Keratinocyte (primary cell): ENCODE results near the gene KASH5. TPM values are rescaled to one million over a fixed set of nuclear protein-coding genes. Genes with fewer than 3 reads are reported as not detected.

ENCODE experiments used
- DNase-seq: peaks from one replicate; pipeline ENCODE4 v3.0.0-alpha.2; 2011; ENCODE audit warnings: low read depth, missing footprints, low spot score
- FAIRE-seq: peaks from 2 replicates; lab custom pipeline; 2011; peaks lifted over from hg19 to GRCh38; lab: Jason Lieb, UNC
- H2AFZ ChIP-seq: 2 replicates; pipeline ENCODE4 v1.6.0; 2012; ENCODE audit warnings: low read length, control low read depth, inconsistent platforms; ENCODE audit not compliant: control insufficient read depth
- H3K27ac ChIP-seq: 2 replicates; pipeline ENCODE4 v1.5.1; 2011; ENCODE audit warnings: low read length; ENCODE audit not compliant: control insufficient read depth, insufficient read depth
- H3K27me3 ChIP-seq: 3 replicates; pipeline ENCODE4 v1.6.0; 2011; ENCODE audit warnings: low read length; ENCODE audit not compliant: control insufficient read depth, insufficient read depth; ENCODE audit errors: extremely low read depth
- H3K36me3 ChIP-seq, 2 experiments: 2 replicates in 1 of 2; 3 replicates in 1 of 2; pipeline ENCODE4 v1.5.1; 2011; ENCODE audit warnings: low read length in 2 of 2, mild to moderate bottlenecking in 1 of 2; ENCODE audit not compliant: control insufficient read depth in 2 of 2, insufficient read depth in 2 of 2; ENCODE audit errors: extremely low read depth in 1 of 2
- H3K4me1 ChIP-seq: 3 replicates; pipeline ENCODE4 v1.5.1; 2011; ENCODE audit warnings: low read length; ENCODE audit not compliant: control insufficient read depth, insufficient read depth; ENCODE audit errors: extremely low read depth
- H3K4me2 ChIP-seq: 3 replicates; pipeline ENCODE4 v1.6.0; 2011; ENCODE audit warnings: low read depth, low read length; ENCODE audit not compliant: control insufficient read depth, insufficient read depth; ENCODE audit errors: extremely low read depth
- H3K4me3 ChIP-seq, 3 experiments: fragments of 200-600 bp in 1 of 3; sonication (generic) in 1 of 3; 2 replicates in 2 of 3; 3 replicates in 1 of 3; pipeline ENCODE4 v1.5.1; 2011 to 2016; ENCODE audit warnings: low read length in 3 of 3, mild to moderate bottlenecking in 3 of 3, control low read depth in 2 of 3, inconsistent platforms in 1 of 3, low read depth in 1 of 3, mixed read lengths in 1 of 3, mixed run types in 1 of 3, moderate library complexity in 1 of 3; ENCODE audit not compliant: control insufficient read depth in 2 of 3, insufficient read depth in 2 of 3; ENCODE audit errors: extremely low read depth in 1 of 3
- H3K79me2 ChIP-seq: 2 replicates; pipeline ENCODE4 v1.6.0; 2012; ENCODE audit warnings: low read length; ENCODE audit not compliant: control insufficient read depth, insufficient read depth
- H3K9ac ChIP-seq: 3 replicates; pipeline ENCODE4 v1.6.0; 2011; ENCODE audit warnings: low read length; ENCODE audit not compliant: control insufficient read depth, insufficient read depth; ENCODE audit errors: extremely low read depth
- H3K9me1 ChIP-seq: 3 replicates; pipeline ENCODE4 v1.6.0; 2011; ENCODE audit warnings: low read length; ENCODE audit not compliant: control insufficient read depth, insufficient read depth; ENCODE audit errors: extremely low read depth
- H3K9me3 ChIP-seq: 2 replicates; pipeline ENCODE4 v1.5.1; 2012; ENCODE audit warnings: low read depth, low read length; ENCODE audit not compliant: control insufficient read depth
- H4K20me1 ChIP-seq: 3 replicates; pipeline ENCODE4 v1.6.0; 2011; ENCODE audit warnings: low read length; ENCODE audit not compliant: control insufficient read depth, insufficient read depth; ENCODE audit errors: extremely low read depth
- EZH2 ChIP-seq: IDR thresholded peaks from one replicate; pipeline ENCODE4 v1.6.1; 2012; ENCODE audit warnings: inconsistent platforms, mild to moderate bottlenecking, low read length, moderate library complexity
- dilution Hi-C: fragments of 300-500 bp; cut with MboI; formaldehyde crosslinking; loops from one replicate; pipeline ENCODE4 v1.7.0; 2020; ENCODE audit warnings: low sequenced_read_pairs; ENCODE audit not compliant: extremely low pct_ligation_motif_present
- polyA plus RNA-seq, 5 experiments: library from polyadenylated mRNA; depleted of rRNA in 3 of 5; stranded (reverse) in 3 of 5; stranded (forward) in 1 of 5; unstranded in 1 of 5; fragments of >200 nt; gene quantifications; 1 replicate in 1 of 5; 2 replicates in 3 of 5; 3 replicates in 1 of 5; pipeline versions ENCODE4 v1.2.1 to v1.2.3, GENCODE V29; 2011 to 2012; ENCODE audit warnings: missing spikeins in 2 of 5, low read depth in 1 of 5, low replicate concordance in 1 of 5
- TF ChIP-seq, protein P1 (sequence below), 3 experiments: IDR thresholded peaks in 1 of 3; conservative IDR thresholded peaks in 1 of 3; optimal IDR thresholded peaks in 1 of 3; 2 replicates in 2 of 3; 3 replicates in 1 of 3; pipeline versions ENCODE3 to v1.5.1; 2011; ENCODE audit warnings: low read length in 3 of 3, mild to moderate bottlenecking in 3 of 3, moderate library complexity in 2 of 3, control low read depth in 1 of 3, inconsistent platforms in 1 of 3; ENCODE audit not compliant: insufficient read depth in 2 of 3; ENCODE audit errors: extremely low read depth in 1 of 3

KASH5 gene
- polyA plus RNA-seq, 1 donor (not counting 4 experiments of a cell fraction or from before 2014, with no cell fraction given), result not detected

DNA sequence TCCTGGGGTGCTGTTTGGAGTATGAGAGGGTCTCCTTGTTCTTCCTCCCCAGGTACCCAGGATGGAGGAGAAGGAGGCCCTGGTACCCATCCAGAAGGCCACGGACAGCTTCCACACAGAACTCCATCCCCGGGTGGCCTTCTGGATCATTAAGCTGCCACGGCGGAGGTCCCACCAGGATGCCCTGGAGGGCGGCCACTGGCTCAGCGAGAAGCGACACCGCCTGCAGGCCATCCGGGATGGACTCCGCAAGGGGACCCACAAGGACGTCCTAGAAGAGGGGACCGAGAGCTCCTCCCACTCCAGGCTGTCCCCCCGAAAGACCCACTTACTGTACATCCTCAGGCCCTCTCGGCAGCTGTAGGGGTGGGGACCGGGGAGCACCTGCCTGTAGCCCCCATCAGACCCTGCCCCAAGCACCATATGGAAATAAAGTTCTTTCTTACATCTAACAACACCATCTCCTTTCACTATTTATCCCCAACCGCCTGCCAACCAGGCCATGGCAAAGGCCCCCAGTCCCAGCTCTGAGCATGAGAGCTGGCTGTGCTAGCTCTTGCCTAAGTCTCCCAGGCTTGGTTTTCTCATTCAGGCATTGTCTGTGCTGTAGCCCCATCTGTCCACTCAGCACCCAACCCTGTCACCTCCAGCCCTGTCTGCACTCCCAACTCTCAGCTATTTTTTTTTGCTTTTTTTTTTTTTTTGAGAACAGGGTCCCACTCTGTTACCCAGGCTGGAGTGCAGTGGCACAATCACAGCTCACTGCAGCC lies 13.2 kb upstream of the KASH5 start:
- FAIRE-seq (no peak), DNase-seq (no peak)
- TF ChIP-seq EZH2, result no peak
- TF ChIP-seq, protein P1, sequence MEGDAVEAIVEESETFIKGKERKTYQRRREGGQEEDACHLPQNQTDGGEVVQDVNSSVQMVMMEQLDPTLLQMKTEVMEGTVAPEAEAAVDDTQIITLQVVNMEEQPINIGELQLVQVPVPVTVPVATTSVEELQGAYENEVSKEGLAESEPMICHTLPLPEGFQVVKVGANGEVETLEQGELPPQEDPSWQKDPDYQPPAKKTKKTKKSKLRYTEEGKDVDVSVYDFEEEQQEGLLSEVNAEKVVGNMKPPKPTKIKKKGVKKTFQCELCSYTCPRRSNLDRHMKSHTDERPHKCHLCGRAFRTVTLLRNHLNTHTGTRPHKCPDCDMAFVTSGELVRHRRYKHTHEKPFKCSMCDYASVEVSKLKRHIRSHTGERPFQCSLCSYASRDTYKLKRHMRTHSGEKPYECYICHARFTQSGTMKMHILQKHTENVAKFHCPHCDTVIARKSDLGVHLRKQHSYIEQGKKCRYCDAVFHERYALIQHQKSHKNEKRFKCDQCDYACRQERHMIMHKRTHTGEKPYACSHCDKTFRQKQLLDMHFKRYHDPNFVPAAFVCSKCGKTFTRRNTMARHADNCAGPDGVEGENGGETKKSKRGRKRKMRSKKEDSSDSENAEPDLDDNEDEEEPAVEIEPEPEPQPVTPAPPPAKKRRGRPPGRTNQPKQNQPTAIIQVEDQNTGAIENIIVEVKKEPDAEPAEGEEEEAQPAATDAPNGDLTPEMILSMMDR (optimal IDR thresholded peaks at IDR 0.05 in 1 of 3, IDR thresholded peaks at IDR 0.05 in 1 of 3, conservative IDR thresholded peaks at IDR 0.05 in 1 of 3; ENCODE audit: extremely low read depth in 1 of 3, insufficient read depth in 2 of 3, low read length in 3 of 3), result no peak
- dilution Hi-C loops, result no loop called here
- Histone ChIP-seq H3K36me3 (no peaks in the 10 kb centered on the region), H3K4me1 (no peaks in the 10 kb centered on the region), H3K4me3 (no peak overlapping the region), H3K9ac (no peak overlapping the region), H2AFZ (no peak overlapping the region), H3K27ac (no peak overlapping the region), H3K79me2 (no peaks in the 10 kb centered on the region), H3K9me1 (no peaks in the 10 kb centered on the region), H3K9me3 (no peaks in the 10 kb centered on the region), H4K20me1 (no peaks in the 10 kb centered on the region), H3K4me2 (no peak overlapping the region), H3K27me3 (no peaks in the 10 kb centered on the region)

DNA sequence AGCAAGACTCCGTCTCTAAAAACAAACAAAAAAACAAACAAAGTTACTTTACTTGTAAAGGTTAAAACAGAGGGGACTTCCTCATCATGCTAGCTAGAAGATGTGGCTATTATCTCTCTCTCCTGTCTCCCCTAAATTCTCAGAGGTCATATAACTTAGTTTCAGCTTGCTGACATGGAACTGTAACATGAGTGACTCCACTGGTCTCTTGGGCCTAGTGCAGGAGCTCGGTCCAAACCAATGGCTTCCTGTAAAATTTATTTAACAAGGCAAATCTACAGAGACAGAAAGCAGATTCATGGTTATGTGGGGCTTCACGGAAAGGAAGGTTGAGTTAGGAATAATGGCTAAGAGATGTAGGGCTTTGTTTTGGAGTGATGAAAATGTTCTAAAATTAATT lies 9.5 kb upstream of the KASH5 start:
- Histone ChIP-seq H3K27ac (no peak overlapping the region), H3K9me3 (no peaks in the 10 kb centered on the region), H3K9ac (no peak overlapping the region), H3K9me1 (no peaks in the 10 kb centered on the region), H4K20me1 (no peaks in the 10 kb centered on the region), H3K4me1 (no peaks in the 10 kb centered on the region), H3K4me3 (no peak overlapping the region), H3K4me2 (no peak overlapping the region), H2AFZ (no peak overlapping the region), H3K36me3 (no peaks in the 10 kb centered on the region), H3K27me3 (no peaks in the 10 kb centered on the region), H3K79me2 (no peaks in the 10 kb centered on the region)
- FAIRE-seq, result no peak
- TF ChIP-seq, protein P1 (optimal IDR thresholded peaks at IDR 0.05 in 1 of 3, IDR thresholded peaks at IDR 0.05 in 1 of 3, conservative IDR thresholded peaks at IDR 0.05 in 1 of 3; ENCODE audit: extremely low read depth in 1 of 3, insufficient read depth in 2 of 3, low read length in 3 of 3), result no peak
- DNase-seq, result no peak
- dilution Hi-C loops, result no loop called here
